Aorta (tissue), 5 donors: ENCODE results near the gene RPS6KA5. TPM values are rescaled to one million over a fixed set of nuclear protein-coding genes. Genes with fewer than 3 reads are reported as not detected.
A peak's percentile ranks its signal among the peaks of the same experiment; 100 is the strongest.

Experiments used
- ATAC-seq: fragments of 200-7000 bp; cut with Tn5 transposase; one replicate; pipeline ENCODE4 v1.9.1; 2022; ENCODE audit warnings: moderate library complexity; ENCODE audit not compliant: low FRiP score
- DNase-seq, 2 donors: peaks; one replicate each; pipeline ENCODE4 v3.0.0-alpha.2; 2020
- H3K27ac ChIP-seq, 2 donors: one replicate each; pipeline ENCODE4 v1.5.1; 2013; ENCODE audit warnings: low read length in 2 of 2, mild to moderate bottlenecking in 2 of 2, moderate library complexity in 2 of 2, control low read depth in 1 of 2, inconsistent platforms in 1 of 2, low read depth in 1 of 2
- H3K27me3 ChIP-seq, 2 donors: one replicate each; pipeline ENCODE4 v1.6.1; 2013; ENCODE audit warnings: control low read depth in 1 of 2, low read length in 1 of 2, mild to moderate bottlenecking in 1 of 2, moderate library complexity in 1 of 2; ENCODE audit not compliant: insufficient read depth in 2 of 2, control insufficient read depth in 1 of 2
- H3K36me3 ChIP-seq, 2 donors: one replicate each; pipeline ENCODE4 v1.6.1; 2013; ENCODE audit warnings: control low read depth in 1 of 2, low read length in 1 of 2, mild to moderate bottlenecking in 1 of 2; ENCODE audit not compliant: insufficient read depth in 2 of 2, control insufficient read depth in 1 of 2
- H3K4me1 ChIP-seq, 2 donors: one replicate each; pipeline ENCODE4 v1.6.1; 2013; ENCODE audit warnings: low read length in 2 of 2, control low read depth in 1 of 2, mild to moderate bottlenecking in 1 of 2, moderate library complexity in 1 of 2; ENCODE audit not compliant: insufficient read depth in 2 of 2, control insufficient read depth in 1 of 2
- H3K4me3 ChIP-seq, 2 donors: one replicate each; pipeline ENCODE4 v1.5.1; 2013; ENCODE audit warnings: low read length in 2 of 2, control low read depth in 1 of 2, mild to moderate bottlenecking in 1 of 2
- H3K9me3 ChIP-seq: one replicate; pipeline ENCODE4 v1.6.1; 2013; ENCODE audit warnings: mild to moderate bottlenecking, low read length; ENCODE audit not compliant: control insufficient read depth
- WGBS, 2 donors: extraction: QIAGEN DNeasy Blood & Tissue Kit; methylation state at CpG; one replicate each; pipeline ENCODE4 v1.1.7; 2013; 5-methylcytosine and 5-hydroxymethylcytosine counted together
- intact Hi-C, 2 donors: fragments of 100-400 bp; cut with DNase I; formaldehyde crosslinking; loops; one replicate each; pipeline versions ENCODE4 v1.14.2 to v1.15.0; 2022
- polyA plus RNA-seq, 2 donors: library from polyadenylated mRNA; stranded (reverse); fragments of 200-250 nt; gene quantifications; one replicate each; pipeline ENCODE4 v1.2.3, GENCODE V29; 2013
- total RNA-seq, 2 donors: library from RNA; stranded (reverse); fragmentation: NEBNext Ultra II Directional; extraction: Animal tissue kit (Norgen Biotek cat#: 25700); gene quantifications; one replicate each; pipeline ENCODE4 v1.2.1, GENCODE V29; 2021
- donor health status: healthy with polysubstance abuse.
- donor health status: Bipolar disorder and iron deficiency.
- donor health status: DM: no; HTN: no; CAD: no.
- donor health status: DM: no; HTN: no; CAD: no.
- donor health status: DM: yes; HTN: yes; CAD: no.

Gene RPS6KA5
- total and polyA plus RNA-seq, 4 donors: 1.4 to 10.0 (median 3.0) TPM

DNA sequence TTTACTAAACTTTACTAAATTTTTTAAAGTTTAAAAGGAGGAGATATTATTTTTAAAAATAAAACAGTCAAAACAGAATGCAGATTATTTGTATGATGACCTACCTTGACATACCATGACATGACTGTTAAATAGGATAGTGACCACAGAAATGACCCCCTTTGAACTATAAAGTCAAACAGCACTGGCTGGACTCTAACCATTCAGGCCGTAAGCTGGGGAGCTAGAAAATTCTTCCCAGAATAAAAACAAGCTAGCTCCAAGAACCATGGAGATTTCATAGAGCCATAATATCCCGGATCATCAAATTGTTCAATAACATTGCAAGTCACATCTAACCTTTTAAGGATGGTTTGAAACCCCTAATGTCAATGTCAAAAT is 50.3 kb downstream of the RPS6KA5 start:
- ATAC-seq (no peak), DNase-seq (no peak)
- H3K4me3 ChIP-seq: no peak overlapping the region
- intact Hi-C loops: no loop called here
- WGBS, 2 donors: 98 to 99% methylated on average over 2 of the region's 2 CpGs
- H3K9me3 ChIP-seq: no peaks in the 10 kb centered on the region
- no peak overlapping the region for H3K27ac ChIP-seq
- H3K36me3 ChIP-seq: no peaks in the 10 kb centered on the region
- H3K4me1 ChIP-seq: no peaks in the 10 kb centered on the region
- H3K27me3 ChIP-seq: peaks cover 0 to 3% of the 10 kb centered on the region in 2 donors

DNA sequence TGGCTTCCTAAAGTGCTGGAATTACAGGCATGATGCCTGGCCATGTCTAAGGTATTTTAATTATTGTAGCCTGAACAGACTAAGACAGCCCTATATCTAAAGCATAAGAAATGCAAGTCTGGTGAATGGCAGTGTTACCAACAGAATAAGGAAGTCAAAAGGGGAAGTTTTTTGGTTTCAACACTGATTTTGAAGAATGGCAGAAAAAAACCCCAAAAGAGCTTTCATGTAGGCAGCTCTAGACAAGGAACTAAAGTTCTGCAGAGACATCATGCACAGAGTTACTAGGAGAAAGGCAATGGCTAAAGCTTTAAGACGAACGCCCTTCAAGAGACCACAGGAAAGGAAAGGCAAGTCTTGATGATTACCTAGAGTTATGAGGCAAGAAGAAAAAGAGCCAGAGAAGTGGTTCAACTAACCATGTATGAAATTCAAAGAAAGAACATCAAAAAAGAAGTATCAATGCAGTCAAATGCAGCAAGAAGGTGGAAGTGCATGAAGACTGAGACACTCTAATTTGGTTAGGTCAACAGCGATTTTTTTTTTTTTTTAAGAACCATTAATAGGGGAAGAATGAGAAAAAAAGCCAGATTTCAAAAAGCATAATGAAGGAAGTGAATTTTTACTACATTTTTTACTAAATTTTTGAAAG is 50.8 kb downstream of the RPS6KA5 start:
- WGBS, 2 donors: 92 to 96% methylated on average over 3 of the region's 3 CpGs
- Histone ChIP-seq H3K4me3 (no peak overlapping the region), H3K27ac (no peak overlapping the region), H3K9me3 (no peaks in the 10 kb centered on the region), H3K4me1 (no peaks in the 10 kb centered on the region), H3K36me3 (no peaks in the 10 kb centered on the region), H3K27me3 (peaks cover 0 to 3% of the 10 kb centered on the region in 2 donors)
- intact Hi-C loops: no loop called here
- ATAC-seq (no peak), DNase-seq (no peak)

DNA sequence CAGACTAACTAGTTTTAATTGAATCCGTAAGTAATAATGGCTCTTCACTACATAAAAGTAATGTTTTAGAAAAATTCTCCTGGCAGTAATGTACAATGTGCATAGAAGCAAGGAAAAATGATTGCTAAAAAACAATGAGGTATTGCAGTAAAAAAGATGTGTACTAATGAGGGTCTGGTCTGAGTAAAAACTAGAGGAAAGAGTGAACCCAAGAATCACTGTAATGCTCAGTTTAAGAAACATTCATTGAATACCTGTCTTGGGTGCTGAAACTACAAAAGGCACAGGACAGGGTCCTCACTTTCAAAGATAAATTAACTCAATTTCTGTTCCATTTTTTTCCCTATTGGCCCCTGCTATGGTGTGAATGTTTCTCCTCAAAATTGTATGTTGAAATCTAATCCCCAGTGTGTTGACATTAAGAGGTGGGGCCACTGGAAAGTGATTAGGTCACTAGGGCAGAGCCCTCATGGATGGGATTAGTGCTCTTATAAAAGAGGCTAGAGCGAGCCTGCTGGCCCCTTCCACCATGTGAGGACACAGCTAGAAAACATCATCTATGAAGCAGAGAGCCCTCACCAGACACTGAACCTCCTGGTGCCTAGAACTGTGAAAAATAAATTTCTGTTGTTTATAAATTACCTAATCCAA is 51.6 kb downstream of the RPS6KA5 start:
- peaks cover 0 to 3% of the 10 kb centered on the region in 2 donors for H3K27me3 ChIP-seq
- H3K4me1 ChIP-seq: no peaks in the 10 kb centered on the region
- H3K9me3 ChIP-seq: no peaks in the 10 kb centered on the region
- H3K27ac ChIP-seq: no peak overlapping the region
- no peaks in the 10 kb centered on the region for H3K36me3 ChIP-seq
- intact Hi-C loops: no loop called here
- 96% methylated on average over 2 of the region's 2 CpGs for WGBS, 2 donors
- ATAC-seq (peak; percentile 46), DNase-seq (no peak)
- H3K4me3 ChIP-seq: no peak overlapping the region

DNA sequence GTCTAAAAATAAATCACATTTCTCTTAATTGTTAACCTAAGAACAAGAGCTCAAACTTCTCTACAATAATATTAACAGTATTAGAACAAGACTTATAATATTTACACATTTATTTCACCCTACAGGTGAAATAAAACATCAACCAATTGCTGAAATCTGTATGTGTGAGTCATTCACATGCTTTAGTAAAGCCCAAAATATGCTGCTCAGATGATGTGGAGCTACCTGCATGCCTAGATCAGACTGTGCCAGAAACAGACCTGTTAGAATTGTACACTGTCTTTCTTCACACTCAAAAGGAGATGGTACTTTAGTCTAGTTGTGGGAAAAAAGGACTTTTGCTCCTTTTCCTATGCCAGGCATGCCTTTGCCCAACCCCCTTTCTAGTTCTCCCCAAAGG is 54.7 kb downstream of the RPS6KA5 start:
- H3K9me3 ChIP-seq: no peaks in the 10 kb centered on the region
- no peak overlapping the region for H3K4me3 ChIP-seq
- H3K4me1 ChIP-seq: no peaks in the 10 kb centered on the region
- no peak overlapping the region for H3K27ac ChIP-seq
- ATAC-seq: no peak
- intact Hi-C loops: no loop called here
- no peaks in the 10 kb centered on the region for H3K27me3 ChIP-seq
- DNase-seq: no peak
- H3K36me3 ChIP-seq: no peaks in the 10 kb centered on the region

DNA sequence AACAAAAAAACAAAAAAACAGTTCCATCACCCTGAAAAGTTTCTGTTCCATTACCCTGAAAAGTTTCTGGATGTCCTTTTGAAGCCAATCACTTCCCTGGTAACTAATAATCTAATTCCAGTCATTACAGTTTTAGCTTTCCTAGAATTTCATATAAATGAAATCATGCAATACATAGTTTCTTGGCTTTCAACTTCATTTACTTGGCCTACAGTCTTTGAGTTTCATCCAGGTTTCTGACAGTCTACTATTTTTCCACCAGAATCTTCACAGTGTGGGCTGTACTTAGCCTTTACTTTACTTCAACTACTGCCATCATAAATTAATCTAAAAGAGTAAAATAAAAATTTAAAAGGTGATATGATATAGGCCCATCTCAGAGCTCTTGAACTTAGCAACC is 55.5 kb downstream of the RPS6KA5 start:
- Histone ChIP-seq H3K9me3 (no peaks in the 10 kb centered on the region), H3K36me3 (no peaks in the 10 kb centered on the region), H3K27me3 (no peaks in the 10 kb centered on the region), H3K27ac (no peak overlapping the region), H3K4me1 (no peaks in the 10 kb centered on the region), H3K4me3 (no peak overlapping the region)
- DNase-seq (no peak), ATAC-seq (no peak)
- intact Hi-C loops: no loop called here

DNA sequence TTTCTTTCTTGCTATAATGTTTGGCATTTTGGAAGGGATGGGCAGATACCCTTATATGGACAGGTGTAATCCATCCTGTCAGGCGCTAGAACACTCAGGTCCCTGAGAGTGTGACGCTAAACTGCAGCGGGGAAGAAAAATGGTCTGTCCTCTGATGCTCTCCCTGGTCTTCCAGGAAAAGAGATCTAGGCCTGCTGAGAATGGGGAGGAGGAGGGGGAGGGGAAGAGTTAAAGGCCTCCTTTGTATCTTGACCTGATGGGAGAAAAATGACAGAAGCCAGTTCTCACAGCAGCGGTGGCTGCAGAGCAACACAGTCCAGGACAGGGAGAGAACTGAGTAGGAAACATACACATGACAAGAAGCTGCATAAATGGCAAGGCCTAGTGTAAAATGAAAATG is 61.1 kb downstream of the RPS6KA5 start:
- DNase-seq: no peak
- no peak overlapping the region for H3K27ac ChIP-seq
- H3K9me3 ChIP-seq: peaks cover 3% of the 10 kb centered on the region
- intact Hi-C loops: no loop called here
- no peaks in the 10 kb centered on the region for H3K36me3 ChIP-seq
- ATAC-seq: no peak
- H3K4me1 ChIP-seq: no peaks in the 10 kb centered on the region
- H3K27me3 ChIP-seq: no peaks in the 10 kb centered on the region
- H3K4me3 ChIP-seq: no peak overlapping the region
- WGBS, 2 donors: 92 to 94% methylated on average over 4 of the region's 4 CpGs

DNA sequence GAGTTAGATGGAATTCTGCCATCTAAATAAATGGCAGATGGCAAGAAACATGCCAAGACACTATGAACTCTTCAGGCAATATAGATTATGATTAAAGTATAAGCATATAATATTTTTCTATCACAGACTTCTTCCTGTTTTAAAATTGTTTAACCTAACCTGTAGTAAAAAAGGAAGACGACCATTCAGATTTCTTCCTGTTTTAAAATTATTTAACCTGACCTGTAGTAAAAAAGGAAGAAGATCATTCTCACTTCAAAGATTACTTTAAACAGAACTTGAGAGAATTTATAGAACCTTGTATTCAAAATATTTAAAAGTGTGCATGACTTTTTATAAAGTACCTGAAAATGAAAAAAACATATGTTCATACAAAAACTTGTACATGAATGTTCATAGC is 63.5 kb downstream of the RPS6KA5 start:
- intact Hi-C loops: no loop called here
- 0% methylated on average over 1 of the region's 1 CpG for WGBS, 2 donors
- no peaks in the 10 kb centered on the region for H3K36me3 ChIP-seq

DNA sequence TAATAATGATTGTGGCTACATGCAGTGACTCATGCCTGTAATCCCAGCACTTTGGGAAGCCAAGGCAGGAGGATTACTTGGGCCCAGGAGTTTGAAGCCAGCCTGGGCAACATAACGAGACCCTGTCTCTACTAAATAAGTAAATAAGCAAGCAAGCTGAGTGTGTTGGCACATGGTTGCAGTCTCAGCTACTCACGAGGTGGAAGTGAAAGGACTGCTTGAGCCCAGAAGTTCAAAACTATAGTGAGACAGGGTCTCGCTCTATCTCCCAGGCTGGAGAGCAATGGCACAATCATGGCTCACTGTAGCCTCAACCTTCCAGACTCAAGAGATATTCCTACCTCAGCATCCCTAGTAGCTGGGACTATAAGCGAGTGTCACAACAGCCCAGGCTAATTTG is 64.7 kb downstream of the RPS6KA5 start:
- no peak overlapping the region for H3K27ac ChIP-seq
- no peak for ATAC-seq

More for the DNA sequence above, 63.5 kb downstream of the RPS6KA5 start:
- no peak overlapping the region for H3K27ac ChIP-seq
- H3K27me3 ChIP-seq: no peaks in the 10 kb centered on the region
- H3K4me3 ChIP-seq: no peak overlapping the region
- DNase-seq: no peak
- peaks cover 3% of the 10 kb centered on the region for H3K9me3 ChIP-seq
- no peaks in the 10 kb centered on the region for H3K4me1 ChIP-seq
- ATAC-seq: no peak

DNA sequence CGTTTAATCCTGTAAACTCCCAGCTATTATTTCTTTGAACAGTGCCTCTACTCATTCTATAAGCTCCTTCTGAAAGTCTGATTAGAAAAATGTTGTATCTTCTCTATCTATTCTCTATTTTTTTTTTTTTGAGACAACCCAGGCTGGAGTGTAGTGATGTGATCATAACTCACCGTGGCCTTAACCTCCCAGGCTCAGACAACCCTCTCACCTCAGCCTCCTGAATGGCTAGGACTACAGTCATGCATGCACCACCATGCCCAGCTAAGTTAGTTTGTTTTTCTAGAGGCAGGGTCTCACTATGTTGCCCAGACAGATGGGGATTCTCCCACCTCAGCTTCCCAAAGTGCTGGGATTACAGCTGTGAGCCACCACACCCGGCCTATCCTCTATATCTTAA is 66.6 kb downstream of the RPS6KA5 start:
- DNase-seq (no peak), ATAC-seq (no peak)
- H3K4me1 ChIP-seq: no peaks in the 10 kb centered on the region
- no peak overlapping the region for H3K4me3 ChIP-seq
- no peaks in the 10 kb centered on the region for H3K27me3 ChIP-seq
- WGBS, 2 donors: 95 to 97% methylated on average over 3 of the region's 3 CpGs
- no peak overlapping the region for H3K27ac ChIP-seq
- intact Hi-C loops: no loop called here
- no peaks in the 10 kb centered on the region for H3K36me3 ChIP-seq
- H3K9me3 ChIP-seq: peaks cover 3% of the 10 kb centered on the region

More for the DNA sequence above, 64.7 kb downstream of the RPS6KA5 start:
- DNase-seq: no peak
- no peak overlapping the region for H3K4me3 ChIP-seq
- no peaks in the 10 kb centered on the region for H3K4me1 ChIP-seq
- peaks cover 3% of the 10 kb centered on the region for H3K9me3 ChIP-seq
- no peaks in the 10 kb centered on the region for H3K36me3 ChIP-seq
- H3K27me3 ChIP-seq: no peaks in the 10 kb centered on the region
- intact Hi-C loops: no loop called here
- 93 to 96% methylated on average over 4 of the region's 4 CpGs for WGBS, 2 donors
